GM21825 (cell line): ENCODE measurements around the gene RALB.
"Not testable (repeated sequence)": the region's sequence is repeated elsewhere in the genome, so short reads cannot be mapped to it uniquely, and the experiment has no call there.

Experiments
- ATAC-seq: cut with Tn5 transposase; IDR thresholded peaks from one replicate; pipeline ENCODE4 v1.9.1; 2021; ENCODE audit warnings: mild to moderate bottlenecking, moderate library complexity; ENCODE audit not compliant: unreplicated experiment

RALB gene

DNA sequence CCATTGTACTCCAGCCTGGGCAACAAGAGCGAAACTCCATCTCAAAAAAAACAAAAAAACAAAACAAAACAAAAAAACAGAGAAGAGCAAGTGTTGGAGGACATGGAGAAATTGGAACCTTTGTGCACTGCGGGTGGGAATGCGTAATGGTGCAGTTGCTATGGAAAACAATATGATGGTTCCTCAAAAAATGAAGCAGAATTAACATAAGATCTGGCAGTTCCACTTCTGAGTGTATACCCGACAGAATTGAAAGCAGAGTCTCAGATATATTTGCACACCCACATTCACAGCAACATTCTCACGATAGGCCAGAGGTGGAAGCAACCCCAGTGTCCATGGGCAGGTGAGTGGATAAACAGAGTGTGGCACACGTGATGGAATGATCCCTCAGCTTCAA lies 11.0 kb upstream of the RALB start:
- no peak for ATAC-seq

DNA sequence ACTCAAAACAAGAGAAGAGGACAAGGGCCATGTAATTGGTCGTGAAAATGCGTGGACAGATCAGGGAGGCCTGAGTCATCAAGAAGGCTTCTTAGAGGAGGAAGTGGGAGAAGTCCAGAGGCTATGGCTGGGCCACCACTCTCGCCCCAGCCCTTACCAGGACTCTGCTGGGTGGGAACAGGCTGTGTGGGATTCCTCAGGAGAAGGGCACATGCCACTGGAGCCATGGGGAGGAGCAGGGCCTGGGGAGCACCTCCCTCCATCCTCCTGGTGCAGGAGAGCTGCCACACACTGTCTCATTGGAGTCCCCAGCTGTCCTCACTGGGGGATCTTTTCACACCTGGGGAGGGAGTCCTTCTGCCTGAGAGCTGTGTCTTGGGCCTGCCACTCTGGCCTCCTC lies 9.4 kb upstream of the RALB start:
- ATAC-seq: no peak

DNA sequence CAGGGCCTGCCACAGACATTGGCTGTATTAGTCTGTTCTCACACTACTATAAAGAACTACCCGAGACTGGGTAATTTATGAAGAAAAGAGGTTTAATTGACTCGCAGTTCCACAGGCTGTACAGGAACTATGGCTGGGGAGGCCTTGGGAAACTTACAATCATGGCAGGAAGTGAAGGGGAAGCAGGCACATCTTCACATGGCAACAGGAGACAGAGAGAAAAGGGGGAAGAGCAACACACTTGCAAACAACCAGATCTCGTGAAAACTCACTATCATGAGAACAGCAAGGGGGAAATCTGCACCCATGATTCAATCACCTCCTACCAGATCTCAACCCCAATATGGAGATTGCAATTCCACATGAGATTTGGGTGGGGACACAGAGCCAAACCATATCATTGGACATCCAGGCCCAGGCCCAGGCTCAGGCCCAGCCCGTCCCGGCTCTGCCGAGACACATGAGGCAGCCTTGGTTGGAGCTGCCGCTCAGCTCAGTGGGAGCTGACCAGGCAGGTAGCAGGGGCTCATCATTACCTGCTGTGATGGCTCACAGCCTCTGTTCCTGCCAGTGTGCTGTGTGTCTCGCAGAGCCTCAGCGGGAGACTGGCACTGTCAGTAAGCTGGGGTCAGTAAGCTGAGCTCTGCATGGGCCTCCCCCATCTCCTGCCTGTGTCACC lies 8.6 kb upstream of the RALB start:
- ATAC-seq: no peak

DNA sequence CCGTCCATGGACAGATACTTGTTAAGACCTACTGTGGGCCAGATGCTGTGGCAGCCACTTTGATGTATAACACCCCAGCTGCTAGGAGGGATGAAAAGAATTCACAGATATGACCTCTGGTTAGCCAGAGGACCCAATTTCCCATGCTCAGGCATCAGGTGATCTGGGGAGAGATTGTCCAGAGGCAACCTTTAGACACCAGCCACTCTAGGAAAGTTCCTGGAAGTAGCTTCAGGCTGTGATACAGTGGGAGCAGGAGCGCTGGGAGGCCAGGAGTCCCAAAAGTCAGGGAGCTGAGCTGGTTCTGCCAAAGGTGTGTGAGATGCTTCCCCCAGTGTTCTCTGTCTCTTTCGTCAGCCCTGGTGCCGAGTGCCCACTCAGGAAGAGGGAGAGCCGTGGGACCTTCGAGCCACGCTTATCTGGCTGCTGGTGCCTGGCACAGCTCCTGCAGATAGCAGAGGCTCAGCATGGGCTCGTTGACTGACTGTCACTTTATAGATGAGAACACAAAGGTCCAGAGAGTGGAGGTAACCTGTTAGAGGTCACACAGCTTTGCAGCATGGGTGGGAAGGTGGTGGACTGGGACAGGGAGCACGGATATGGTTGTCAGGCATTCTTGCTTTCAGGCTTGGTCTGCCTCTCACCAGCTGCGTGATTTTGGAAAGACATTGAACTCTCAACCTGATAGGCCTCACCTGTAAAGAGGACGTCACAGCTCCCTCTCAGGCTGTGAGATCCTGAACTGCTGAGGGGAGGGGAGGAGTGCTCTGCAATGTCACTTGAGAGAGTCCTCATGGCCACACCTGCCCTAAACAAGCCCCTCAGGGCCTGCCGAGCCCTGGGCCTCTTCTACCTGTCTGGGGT lies 7.8 kb upstream of the RALB start:
- no peak for ATAC-seq

DNA sequence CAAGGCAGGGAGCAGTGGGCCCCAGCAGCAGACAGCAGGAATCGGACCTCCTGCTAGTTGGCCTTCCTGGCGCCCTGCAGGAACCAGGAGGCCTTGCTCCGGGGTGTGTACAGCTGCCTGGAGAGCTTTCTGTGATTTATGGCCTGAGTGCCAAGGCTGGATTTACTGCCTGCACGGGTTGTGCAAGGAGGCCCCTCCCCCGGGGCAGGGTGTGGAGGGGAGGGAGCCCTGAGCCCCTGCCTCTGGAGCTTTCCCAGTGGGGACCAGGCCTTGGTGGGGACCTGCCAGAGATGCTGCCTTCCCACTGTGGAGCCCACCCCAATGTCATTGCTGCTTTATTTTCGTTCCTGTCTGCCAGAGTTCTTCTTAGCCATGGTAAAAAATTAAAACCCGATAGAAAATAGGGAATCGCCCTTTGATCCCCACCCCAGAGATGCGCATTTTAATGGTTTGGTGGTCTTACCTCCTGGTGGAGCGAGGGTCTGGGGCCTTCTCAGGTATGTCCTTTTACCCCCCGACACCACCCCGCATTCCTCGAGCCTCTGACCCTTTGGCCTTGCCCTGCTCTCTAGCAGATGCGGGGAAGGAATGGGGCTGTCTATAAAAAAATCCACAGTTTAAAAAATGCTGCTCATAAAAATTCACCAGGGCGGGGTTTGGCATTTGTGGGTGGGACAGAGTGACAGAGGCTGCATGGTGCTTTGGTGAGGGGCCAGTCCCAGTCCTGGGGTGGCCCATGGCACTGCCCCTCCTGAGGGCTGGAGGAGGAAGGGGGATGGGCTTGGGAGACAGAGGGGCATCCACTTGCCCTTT lies 6.9 kb upstream of the RALB start:
- no peak for ATAC-seq

DNA sequence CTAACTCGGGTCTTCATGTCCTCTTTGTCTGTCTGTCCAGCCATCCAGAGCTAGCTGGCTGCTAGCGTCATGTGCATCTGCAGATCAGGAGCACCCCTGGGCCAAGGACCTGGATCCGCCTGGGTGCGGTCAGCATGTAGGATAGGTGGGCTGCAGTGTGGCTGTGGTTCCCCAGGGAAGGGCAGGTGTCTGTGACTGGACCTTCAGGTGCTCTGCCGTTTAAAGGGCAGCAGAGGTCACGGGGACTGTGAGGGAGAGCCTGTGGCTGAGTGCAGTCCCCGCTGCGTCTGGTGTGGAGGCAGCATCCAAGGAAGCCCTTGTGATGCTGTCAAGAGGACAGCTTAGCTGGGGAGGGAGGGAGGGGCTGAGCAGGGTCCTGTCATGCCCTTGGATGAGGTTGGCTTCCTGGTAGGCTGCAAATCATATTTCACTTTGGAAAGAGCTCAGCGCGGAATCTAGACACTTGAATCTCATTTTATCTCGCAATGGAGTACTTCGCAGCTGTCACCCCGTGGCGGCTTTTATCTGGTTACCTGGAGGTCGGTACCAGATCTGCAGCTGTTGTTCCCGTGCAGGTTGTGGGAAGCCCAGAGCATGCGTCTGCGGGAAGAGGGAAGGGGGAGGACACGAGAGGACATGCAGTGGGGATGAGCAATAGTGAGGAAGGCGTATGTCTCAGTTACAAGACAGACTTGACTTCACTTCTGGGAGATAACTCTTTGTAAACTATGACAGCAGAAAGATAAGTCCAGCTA lies 5.9 kb upstream of the RALB start:
- ATAC-seq: no peak

DNA sequence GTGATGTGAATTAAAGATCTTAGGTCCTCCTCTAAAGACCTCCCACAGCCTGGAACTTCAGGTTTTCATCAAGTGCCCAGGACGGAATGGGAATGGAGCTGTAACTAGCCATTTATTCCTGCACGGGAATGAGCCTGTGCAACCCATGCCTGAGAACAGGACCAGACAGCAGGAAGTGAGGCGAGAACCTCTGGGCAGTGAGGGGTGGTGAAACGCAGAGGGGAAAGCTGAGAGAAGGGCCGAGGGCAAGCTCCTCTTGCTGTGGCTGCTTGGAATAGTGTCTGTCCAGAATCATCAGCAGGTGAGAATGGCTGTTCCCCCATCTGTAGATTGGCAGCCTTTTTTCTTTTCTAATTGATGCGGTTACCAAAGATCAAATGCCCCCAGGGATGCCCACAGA lies 4.8 kb upstream of the RALB start:
- ATAC-seq: no peak

DNA sequence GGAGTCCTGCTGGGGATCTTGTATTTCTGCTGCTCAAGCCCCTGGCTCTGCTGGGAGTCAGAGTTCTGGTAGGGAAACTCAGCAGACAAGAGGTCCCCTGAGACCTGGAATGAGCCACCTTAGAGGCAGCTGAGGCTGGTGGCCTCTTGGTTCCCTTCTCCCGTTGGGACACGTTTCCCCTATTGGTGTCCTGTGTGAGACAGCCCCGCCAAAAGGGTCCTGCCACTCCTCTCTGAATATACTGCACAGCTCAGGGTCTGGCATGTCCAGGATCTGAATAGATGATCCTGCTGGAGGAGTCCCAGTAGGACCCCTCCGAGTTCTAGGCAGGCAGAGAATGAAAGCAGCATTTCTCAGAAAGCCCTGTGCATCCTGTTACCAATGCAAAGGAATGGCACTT lies 2.0 kb upstream of the RALB start:
- ATAC-seq: no peak

DNA sequence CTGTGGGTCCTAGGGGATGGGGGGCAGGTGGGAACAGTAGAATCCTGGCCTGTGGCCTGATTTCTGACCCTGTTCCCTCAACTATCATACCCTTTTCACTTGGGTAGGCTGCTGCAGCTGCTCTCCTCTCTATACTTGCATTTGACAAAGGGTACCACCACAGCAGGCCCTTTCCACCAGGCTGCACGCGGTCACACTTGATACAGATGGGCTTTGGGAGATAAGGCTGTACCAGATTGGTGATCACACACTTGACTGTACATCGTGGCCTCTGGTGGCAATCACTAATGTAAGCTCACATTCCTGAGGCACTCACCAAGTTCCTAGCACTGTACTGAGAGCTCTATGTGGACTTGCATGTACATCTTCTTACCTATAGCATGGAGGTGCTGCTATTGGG lies 1.6 kb upstream of the RALB start:
- ATAC-seq: no peak

DNA sequence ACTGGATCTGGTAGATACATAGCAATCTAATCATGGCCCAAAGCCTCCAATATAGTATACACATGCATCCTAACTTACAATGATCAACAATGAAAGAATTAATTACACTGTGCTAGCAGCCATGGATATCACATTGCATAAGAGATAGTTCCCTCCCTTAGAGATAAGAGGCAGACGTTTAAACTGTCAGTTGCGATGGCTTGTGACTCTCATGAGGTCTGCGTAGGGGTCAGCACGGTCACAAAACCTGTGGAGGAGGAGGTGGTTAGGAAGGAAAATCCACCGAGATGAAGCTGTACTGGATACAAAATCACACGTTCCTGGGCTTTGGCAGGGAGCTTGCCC lies 800 bp upstream of the RALB start:
- ATAC-seq: no peak

- ATAC-seq: peak; percentile 34
Measured at GRCh38 chr2:120253021-120253882, 600 bp downstream of the RALB start.

- no peak for ATAC-seq
Measured at GRCh38 chr2:120254178-120254577, 1.5 kb downstream of the RALB start.

DNA sequence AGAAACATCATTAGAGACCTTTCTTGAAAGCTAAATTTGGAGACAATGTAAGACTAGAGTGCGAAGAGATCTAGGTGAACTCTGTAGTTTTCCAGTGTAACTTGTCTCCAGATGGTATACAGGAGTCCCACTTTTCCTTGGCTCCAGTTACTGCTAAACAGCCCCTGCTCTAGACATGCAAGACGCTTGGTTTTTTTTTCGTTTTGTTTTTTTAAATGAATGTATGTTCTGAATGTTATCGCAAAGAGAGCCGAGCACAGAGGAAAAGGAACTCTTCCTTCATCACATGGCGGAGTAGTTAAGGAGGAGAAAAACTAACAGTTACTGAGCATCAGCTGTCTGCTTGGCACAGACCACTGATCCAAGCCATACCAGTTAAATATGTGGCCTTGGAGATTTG lies 2.4 kb downstream of the RALB start:
- ATAC-seq: no peak

GRCh38 chr2:120255986-120256650 lies 3.5 kb downstream of the RALB start:
- ATAC-seq: no peak

DNA sequence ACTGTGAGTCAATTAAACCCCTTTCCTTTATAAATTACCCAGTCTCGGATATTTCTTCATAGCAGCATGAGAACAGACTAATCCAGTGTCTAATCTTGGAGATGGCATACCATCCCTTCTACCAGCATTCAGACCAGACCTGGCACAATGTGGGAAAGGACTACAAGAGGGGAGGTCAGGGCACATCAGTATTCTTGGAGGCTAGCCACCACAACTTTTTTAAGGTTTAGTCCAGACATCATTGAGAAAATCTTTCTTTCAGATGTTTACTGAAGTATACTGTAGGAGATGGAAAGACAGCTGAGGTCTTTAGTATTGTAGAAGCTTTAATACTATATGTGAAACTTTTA lies 4.0 kb downstream of the RALB start:
- no peak for ATAC-seq

DNA sequence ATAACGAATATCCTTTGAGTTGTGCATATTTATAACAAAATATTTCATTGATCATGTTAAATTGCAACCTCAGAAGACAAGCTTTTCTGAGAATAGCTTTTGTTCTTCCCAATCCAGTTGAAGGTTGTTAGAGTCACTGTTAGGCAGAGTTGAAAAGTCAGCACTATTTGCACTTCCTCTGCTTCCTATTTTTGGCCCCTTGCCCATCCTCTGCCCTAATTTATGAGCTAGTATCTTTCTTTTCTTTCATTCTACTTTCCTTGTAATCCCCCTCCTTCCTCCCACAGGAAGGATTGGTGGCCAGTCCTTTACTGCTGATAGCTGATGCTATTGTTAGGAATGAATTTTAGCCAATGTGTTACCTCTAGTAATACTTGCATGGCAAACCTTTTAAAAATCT lies 4.9 kb downstream of the RALB start:
- ATAC-seq: no peak

DNA sequence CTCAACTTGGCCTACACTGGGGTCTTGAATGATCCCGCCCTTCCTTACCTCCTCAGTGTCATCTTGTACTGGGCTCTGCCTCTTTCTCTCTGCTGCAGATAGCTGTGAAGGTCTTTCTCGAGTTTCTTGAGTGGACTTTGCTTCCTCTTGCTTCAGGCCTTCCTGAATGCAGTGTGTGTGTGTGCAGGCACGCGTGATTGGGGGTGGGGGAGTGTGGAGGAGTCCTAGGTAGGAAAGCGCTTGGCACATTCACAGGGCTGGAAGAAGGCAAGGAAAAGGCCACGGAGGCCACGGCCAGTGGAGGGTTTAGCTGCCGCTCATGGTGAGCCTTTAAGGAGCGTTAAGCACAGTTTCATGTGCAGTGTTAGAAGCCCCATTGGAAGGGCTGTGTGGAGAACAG lies 5.5 kb downstream of the RALB start:
- no peak for ATAC-seq

DNA sequence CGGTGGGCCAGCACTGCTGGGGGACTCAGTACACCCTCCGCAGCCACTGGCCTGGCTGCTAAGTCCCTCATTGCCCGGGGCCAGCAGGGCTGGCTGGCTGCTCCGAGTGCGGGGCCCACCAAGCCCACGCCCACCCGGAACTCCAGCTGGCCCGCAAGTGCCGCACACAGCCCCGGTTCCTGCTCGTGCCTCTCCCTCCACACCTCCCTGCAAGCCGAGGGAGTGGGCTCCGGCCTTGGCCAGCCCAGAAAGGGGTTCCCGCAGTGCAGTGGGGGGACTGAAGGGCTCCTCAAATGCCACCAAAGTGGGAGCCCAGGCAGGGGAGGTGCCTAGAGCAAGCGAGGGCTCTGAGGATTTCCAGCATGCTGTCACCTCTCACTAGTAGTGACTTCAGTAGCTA lies 7.3 kb downstream of the RALB start:
- not testable (repeated sequence) for ATAC-seq

GRCh38 chr2:120260736-120261135 lies 8.1 kb downstream of the RALB start:
- no peak for ATAC-seq
